K562 (cell line): Measurements from ENCODE around the gene PLXNB2. TPM values are rescaled to one million over a fixed set of nuclear protein-coding genes. Genes with fewer than 3 reads are reported as not detected.

Experiments used
- ARID1B ChIP-seq: fragments of 450-650 bp; IDR thresholded peaks from 2 replicates; pipeline ENCODE4 v1.6.1; 2016; ENCODE audit warnings: antibody characterized with exemption, mild to moderate bottlenecking, inconsistent platforms
- CEBPG ChIP-seq, 3 experiments: fragments of 200-800 bp in 1 of 3; sonication (Bioruptor generic) in 1 of 3; sonication (generic) in 1 of 3; formaldehyde crosslinking in 1 of 3; IDR thresholded peaks in 2 of 3; conservative IDR thresholded peaks in 1 of 3; 2 replicates each; pipeline versions ENCODE4 v1.6.1 to v1.8.0; 2016 to 2022; ENCODE audit warnings: missing compliant biosample characterization in 2 of 3, missing genetic modification characterization in 2 of 3, mild to moderate bottlenecking in 1 of 3, missing genetic modification reagents in 1 of 3
- ELK1 ChIP-seq: sonication (generic); formaldehyde crosslinking; IDR thresholded peaks from 2 replicates; pipeline ENCODE4 v1.8.1; 2022; ENCODE audit warnings: missing genetic modification reagents
- JUNB ChIP-seq: fragments of 450-650 bp; formaldehyde crosslinking; conservative IDR thresholded peaks from 2 replicates; pipeline ENCODE4 v1.4.0; 2020; ENCODE audit warnings: mild to moderate bottlenecking
- MGA ChIP-seq: fragments of 450-650 bp; IDR thresholded peaks from 2 replicates; pipeline ENCODE4 v1.6.1; 2016; ENCODE audit warnings: mild to moderate bottlenecking, moderate library complexity
- NFIC ChIP-seq: fragments of 450-650 bp; IDR thresholded peaks from 2 replicates; pipeline ENCODE4 v1.6.1; 2017; ENCODE audit warnings: mild to moderate bottlenecking, inconsistent platforms
- NRF1 ChIP-seq, 2 experiments: fragments of 450-650 bp; IDR thresholded peaks in 1 of 2; conservative IDR thresholded peaks in 1 of 2; 2 replicates each; pipeline ENCODE4 v1.6.1; 2014; ENCODE audit warnings: mild to moderate bottlenecking in 2 of 2
- PRPF4 ChIP-seq: fragments of 200-400 bp; formaldehyde crosslinking; IDR thresholded peaks from one replicate; pipeline ENCODE4 v1.6.1; 2017; ENCODE audit warnings: low read length, low read depth, mild to moderate bottlenecking; ENCODE audit not compliant: insufficient read depth, poor library complexity, severe bottlenecking
- SIRT6 ChIP-seq: IDR thresholded peaks from one replicate; pipeline ENCODE4 v1.6.1; 2012; ENCODE audit warnings: low read depth, mild to moderate bottlenecking, control low read depth, inconsistent platforms, low read length, moderate library complexity
- ZBTB26 ChIP-seq: fragments of 450-650 bp; formaldehyde crosslinking; IDR thresholded peaks from 2 replicates; pipeline ENCODE4 v1.4.0; 2022; ENCODE audit warnings: missing genetic modification characterization
- ZBTB8A ChIP-seq: fragments of 450-650 bp; IDR thresholded peaks from 2 replicates; pipeline ENCODE4 v1.6.1; 2018; ENCODE audit warnings: mild to moderate bottlenecking, moderate library complexity; ENCODE audit not compliant: partially characterized antibody
- ZNF511 ChIP-seq: sonication (generic); formaldehyde crosslinking; IDR thresholded peaks from 2 replicates; pipeline ENCODE4 v1.8.0; 2022; ENCODE audit warnings: mild to moderate bottlenecking, missing genetic modification reagents
- polyA plus RNA-seq, 8 experiments: library from polyadenylated mRNA; depleted of rRNA in 4 of 8; stranded (reverse) in 5 of 8; unstranded in 3 of 8; fragments of >200 nt; fragmentation: Nextera tagmentation in 2 of 8; fragmentation: Illumina TruSeq in 1 of 8; extraction: Ambion mirVana in 2 of 8; extraction: Trizol in 1 of 8; gene quantifications; 2 replicates each; pipeline versions ENCODE4 v1.2.1 to v1.2.3, GENCODE V29; 2011 to 2014; ENCODE audit warnings: inconsistent platforms in 1 of 8, missing spikeins in 1 of 8
- total RNA-seq, 7 experiments: library from RNA; depleted of rRNA in 6 of 7; stranded (reverse); fragments of >200 nt in 6 of 7; fragmentation: Illumina TruSeq in 2 of 7; extraction: Trizol in 2 of 7; gene quantifications; 2 replicates each; pipeline versions ENCODE4 v1.2.1 to v1.2.3, GENCODE V29; 2011 to 2021; ENCODE audit warnings: low replicate concordance in 1 of 7

Gene PLXNB2
- total and polyA plus RNA-seq, 9 of the 15 experiments (the other 6 are each of a cell fraction or from before 2014, with no cell fraction given): 0.15 to 45.1 (median 13.6) TPM

- TF ChIP-seq PRPF4: no peak
- peak; percentile 58 for TF ChIP-seq NFIC
- TF ChIP-seq JUNB (CRISPR knock-in tag): no peak
- TF ChIP-seq SIRT6: no peak
- no peak for TF ChIP-seq ZBTB26 (CRISPR knock-in tag)
- TF ChIP-seq ELK1 (CRISPR knock-in tag): no peak
- peak; percentile 65; the same call in 1 of the 2 replicates for TF ChIP-seq MGA
- no peak for TF ChIP-seq ZBTB8A
- TF ChIP-seq CEBPG (CRISPR knock-in tag; IDR thresholded peaks at IDR 0.05): no peak
- TF ChIP-seq CEBPG (tag; conservative IDR thresholded peaks at IDR 0.05 in 1 of 2, IDR thresholded peaks at IDR 0.05 in 1 of 2): no peak
- no peak for TF ChIP-seq ZNF511 (CRISPR knock-in tag)
- peak; percentile 91 for TF ChIP-seq ARID1B
- TF ChIP-seq NRF1 (conservative IDR thresholded peaks at IDR 0.05 in 1 of 2, IDR thresholded peaks at IDR 0.05 in 1 of 2): 0 out of 4 replicates have a peak, but pooled peaks have one; percentile 17 to 20
These were observed 11.4 kb upstream of the PLXNB2 start (continued) for GRCh38 chr22:50318698-50319411.
